Gastrocnemius medialis (tissue), 4 donors: Measurements from ENCODE around the gene UBE2D4.
"Not testable (repeated sequence)": the region's sequence is repeated elsewhere in the genome, so short reads cannot be mapped to it uniquely, and the experiment has no call there.

Experiments used
- POLR2A ChIP-seq, 2 donors: fragments of 450-650 bp; IDR thresholded peaks; one replicate each; pipeline ENCODE4 v1.6.1; 2017; ENCODE audit warnings: antibody characterized with exemption in 2 of 2, mild to moderate bottlenecking in 2 of 2, moderate library complexity in 2 of 2
- TF ChIP-seq, protein P1 (sequence below), 5 experiments: fragments of 450-650 bp in 3 of 5; fragments of 200-600 bp in 2 of 5; sonication (generic) in 2 of 5; IDR thresholded peaks in 4 of 5; conservative IDR thresholded peaks in 1 of 5; 1 replicate in 4 of 5; 2 replicates in 1 of 5; pipeline ENCODE4 v1.5.1; 2016 to 2019; ENCODE audit warnings: antibody characterized with exemption in 5 of 5, mild to moderate bottlenecking in 3 of 5, moderate library complexity in 3 of 5

DNA sequence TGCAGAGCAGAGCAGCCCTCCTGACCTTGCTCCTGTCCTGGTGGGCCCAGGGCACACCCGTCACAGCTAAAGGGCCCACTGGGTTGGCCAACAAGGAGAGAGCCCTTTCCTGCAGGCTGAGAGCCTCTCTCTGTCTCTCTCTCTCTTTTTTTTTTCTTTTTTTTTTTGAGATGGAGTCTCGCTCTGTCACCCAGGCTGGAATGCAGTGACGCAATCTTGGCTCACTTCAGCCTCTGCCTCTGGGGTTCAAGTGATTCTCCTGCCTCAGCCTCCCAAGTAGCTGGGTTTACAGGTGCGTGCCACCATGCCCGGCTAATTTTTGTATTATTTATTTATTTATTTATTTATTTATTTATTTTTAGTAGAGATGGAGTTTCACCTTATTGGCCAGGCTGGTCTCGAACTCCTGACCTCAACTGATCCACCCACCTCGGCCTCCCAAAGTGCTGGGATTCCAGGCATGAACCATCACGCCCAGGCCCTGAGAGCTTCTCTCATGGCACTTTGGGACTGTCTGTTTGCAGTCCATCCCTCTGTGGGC lies 47.9 kb downstream of the UBE2D4 start:
- TF ChIP-seq, protein P1, sequence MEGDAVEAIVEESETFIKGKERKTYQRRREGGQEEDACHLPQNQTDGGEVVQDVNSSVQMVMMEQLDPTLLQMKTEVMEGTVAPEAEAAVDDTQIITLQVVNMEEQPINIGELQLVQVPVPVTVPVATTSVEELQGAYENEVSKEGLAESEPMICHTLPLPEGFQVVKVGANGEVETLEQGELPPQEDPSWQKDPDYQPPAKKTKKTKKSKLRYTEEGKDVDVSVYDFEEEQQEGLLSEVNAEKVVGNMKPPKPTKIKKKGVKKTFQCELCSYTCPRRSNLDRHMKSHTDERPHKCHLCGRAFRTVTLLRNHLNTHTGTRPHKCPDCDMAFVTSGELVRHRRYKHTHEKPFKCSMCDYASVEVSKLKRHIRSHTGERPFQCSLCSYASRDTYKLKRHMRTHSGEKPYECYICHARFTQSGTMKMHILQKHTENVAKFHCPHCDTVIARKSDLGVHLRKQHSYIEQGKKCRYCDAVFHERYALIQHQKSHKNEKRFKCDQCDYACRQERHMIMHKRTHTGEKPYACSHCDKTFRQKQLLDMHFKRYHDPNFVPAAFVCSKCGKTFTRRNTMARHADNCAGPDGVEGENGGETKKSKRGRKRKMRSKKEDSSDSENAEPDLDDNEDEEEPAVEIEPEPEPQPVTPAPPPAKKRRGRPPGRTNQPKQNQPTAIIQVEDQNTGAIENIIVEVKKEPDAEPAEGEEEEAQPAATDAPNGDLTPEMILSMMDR (IDR thresholded peaks at IDR 0.05 in 4 of 5, conservative IDR thresholded peaks at IDR 0.05 in 1 of 5), result not testable (repeated sequence)
- not testable (repeated sequence) for TF ChIP-seq POLR2A (IDR thresholded peaks at IDR 0.05)
